HUES48 (cell line): ENCODE results near the gene FAM76A.
A peak's percentile ranks its signal among the peaks of the same experiment; 100 is the strongest.
"Not testable (repeated sequence)": the region's sequence is repeated elsewhere in the genome, so short reads cannot be mapped to it uniquely, and the experiment has no call there.

ENCODE experiments used
- H3K27ac ChIP-seq: one replicate; pipeline ENCODE4 v1.7.0; 2013; ENCODE audit warnings: low read depth, low read length, inconsistent platforms
- H3K27me3 ChIP-seq: 2 replicates; pipeline ENCODE4 v1.6.1; 2013; ENCODE audit warnings: mild to moderate bottlenecking, low read length; ENCODE audit not compliant: control insufficient read depth, insufficient read depth
- H3K36me3 ChIP-seq: 2 replicates; pipeline ENCODE4 v1.6.1; 2013; ENCODE audit warnings: low read length; ENCODE audit not compliant: control insufficient read depth, insufficient read depth
- H3K4me1 ChIP-seq: 2 replicates; pipeline ENCODE4 v1.6.1; 2013; ENCODE audit warnings: mild to moderate bottlenecking, low read length; ENCODE audit not compliant: control insufficient read depth, insufficient read depth
- H3K4me3 ChIP-seq: 2 replicates; pipeline ENCODE4 v1.5.1; 2013; ENCODE audit warnings: mild to moderate bottlenecking, low read depth, low read length
- H3K9ac ChIP-seq: 2 replicates; pipeline ENCODE4 v1.6.1; 2013; ENCODE audit warnings: mild to moderate bottlenecking, low read depth, low read length, moderate library complexity
- H3K9me3 ChIP-seq: 2 replicates; pipeline ENCODE4 v1.6.1; 2013; ENCODE audit warnings: low read length; ENCODE audit not compliant: control insufficient read depth, insufficient read depth

The FAM76A gene

DNA sequence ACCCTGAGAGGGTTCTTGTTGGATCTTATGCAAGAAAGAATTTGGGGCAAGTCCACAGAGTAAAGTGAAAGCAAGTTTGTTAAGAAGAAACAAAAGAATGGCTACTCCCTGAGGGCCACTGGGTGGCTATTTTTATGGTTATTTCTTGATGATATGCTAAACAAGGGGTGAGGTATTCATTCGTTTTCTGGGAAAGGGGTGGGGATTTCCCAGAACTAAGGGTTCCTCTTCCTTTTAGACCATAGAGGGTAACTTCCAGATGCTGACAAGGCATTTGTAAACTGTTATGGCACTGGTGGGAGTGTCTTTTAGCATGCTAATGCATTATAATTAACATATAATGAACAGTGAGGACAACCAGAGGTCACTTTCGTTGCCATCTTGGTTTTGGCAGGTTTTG lies 35.6 kb upstream of the FAM76A start:
- Histone ChIP-seq H3K9ac (peak overlapping the region; percentile 31; the same call in 1 of the 2 replicates), H3K36me3 (no peaks in the 10 kb centered on the region), H3K27me3 (no peaks in the 10 kb centered on the region), H3K4me3 (peak overlapping the region; percentile 19), H3K9me3 (peaks cover 18% of the 10 kb centered on the region), H3K27ac (peak overlapping the region; percentile 78), H3K4me1 (peaks cover 24% of the 10 kb centered on the region)

DNA sequence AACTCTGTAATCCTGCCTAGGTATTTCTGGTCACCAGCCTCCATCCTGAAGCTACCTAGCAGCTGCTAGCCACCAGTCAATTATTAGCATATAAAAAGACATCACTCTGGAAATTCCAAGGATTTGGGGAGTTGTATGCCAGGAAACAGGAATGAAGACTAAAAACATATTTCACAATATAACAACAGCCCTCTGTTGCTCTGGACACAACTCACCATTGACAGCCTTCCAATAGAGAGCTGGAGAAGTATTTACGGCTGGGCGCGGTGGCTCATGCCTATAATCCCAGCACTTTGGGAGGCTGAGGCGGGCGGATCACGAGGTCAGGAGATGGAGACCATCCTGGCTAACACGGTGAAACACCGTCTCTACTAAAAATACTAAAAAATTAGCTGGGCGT lies 28.9 kb upstream of the FAM76A start:
- H3K27ac ChIP-seq, H3K36me3 ChIP-seq, H3K27me3 ChIP-seq, H3K9me3 ChIP-seq, H3K4me3 ChIP-seq, H3K4me1 ChIP-seq, H3K9ac ChIP-seq: not testable (repeated sequence)

DNA sequence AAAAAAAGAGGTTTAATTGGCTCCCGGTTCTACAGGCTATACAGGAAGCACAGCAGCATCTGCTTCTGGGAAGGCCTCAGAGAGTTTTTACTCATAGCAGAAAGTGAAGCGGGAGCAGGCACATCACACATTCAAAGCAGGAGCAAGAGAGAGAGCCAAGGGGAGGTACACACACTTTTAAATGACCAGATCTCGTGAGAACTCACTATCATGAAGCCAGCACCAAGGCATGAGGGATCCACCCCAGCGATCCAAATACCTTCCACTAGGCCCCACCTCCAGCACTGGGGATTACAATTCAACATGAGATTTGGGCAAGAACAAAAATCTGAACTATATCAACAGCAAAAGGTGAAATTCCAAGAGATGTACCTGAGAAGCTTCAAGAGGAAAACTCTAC lies 20.8 kb upstream of the FAM76A start:
- no peaks in the 10 kb centered on the region for H3K9me3 ChIP-seq
- no peaks in the 10 kb centered on the region for H3K27me3 ChIP-seq
- H3K4me1 ChIP-seq: no peaks in the 10 kb centered on the region
- H3K4me3 ChIP-seq: no peak overlapping the region
- no peak overlapping the region for H3K9ac ChIP-seq
- H3K27ac ChIP-seq: no peak overlapping the region
- no peaks in the 10 kb centered on the region for H3K36me3 ChIP-seq

DNA sequence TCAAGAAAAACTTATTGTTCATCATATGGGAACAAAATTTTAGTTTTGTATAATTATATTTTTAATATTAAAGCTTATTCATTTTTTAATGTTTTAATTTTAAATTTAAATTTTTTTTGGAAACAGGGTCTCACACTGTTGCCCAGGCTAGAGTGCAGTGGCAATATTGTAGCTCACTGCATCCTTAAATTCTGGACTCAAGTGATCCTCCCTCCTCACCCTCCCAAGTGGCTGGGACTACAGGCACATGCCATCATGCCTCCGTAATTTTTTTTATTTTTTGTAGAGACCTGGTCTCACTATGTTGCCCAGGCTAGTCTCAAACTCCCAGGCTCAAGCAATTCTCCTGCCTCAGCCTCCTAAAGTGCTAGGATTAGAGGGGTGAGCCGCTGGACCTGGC lies 20.2 kb upstream of the FAM76A start:
- no peak overlapping the region for H3K4me3 ChIP-seq
- H3K9ac ChIP-seq: no peak overlapping the region
- H3K9me3 ChIP-seq: no peaks in the 10 kb centered on the region
- no peaks in the 10 kb centered on the region for H3K4me1 ChIP-seq
- H3K27ac ChIP-seq: no peak overlapping the region
- no peaks in the 10 kb centered on the region for H3K27me3 ChIP-seq
- no peaks in the 10 kb centered on the region for H3K36me3 ChIP-seq

DNA sequence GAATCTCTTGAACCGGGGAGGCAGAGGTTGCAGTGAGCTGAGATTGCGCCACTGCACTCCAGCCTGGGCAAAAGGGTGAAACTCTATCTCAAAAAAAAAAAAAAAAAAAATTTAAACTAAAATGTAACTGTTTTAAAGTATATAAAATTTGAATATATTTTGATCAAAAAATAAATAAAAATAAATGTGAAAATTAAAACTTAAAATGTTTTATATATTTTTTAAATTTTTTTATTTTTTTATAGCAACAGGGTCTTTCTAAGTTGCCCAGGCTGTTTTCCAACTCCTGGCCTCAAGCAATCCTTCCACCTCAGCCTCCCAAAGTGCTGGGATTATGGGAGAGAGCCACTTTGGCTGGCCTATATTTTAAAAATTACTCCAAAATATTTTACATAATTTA lies 15.2 kb upstream of the FAM76A start:
- no peak overlapping the region for H3K27ac ChIP-seq
- no peaks in the 10 kb centered on the region for H3K9me3 ChIP-seq
- no peak overlapping the region for H3K4me3 ChIP-seq
- H3K4me1 ChIP-seq: peaks cover 7% of the 10 kb centered on the region
- no peak overlapping the region for H3K9ac ChIP-seq
- H3K36me3 ChIP-seq: no peaks in the 10 kb centered on the region
- no peaks in the 10 kb centered on the region for H3K27me3 ChIP-seq

DNA sequence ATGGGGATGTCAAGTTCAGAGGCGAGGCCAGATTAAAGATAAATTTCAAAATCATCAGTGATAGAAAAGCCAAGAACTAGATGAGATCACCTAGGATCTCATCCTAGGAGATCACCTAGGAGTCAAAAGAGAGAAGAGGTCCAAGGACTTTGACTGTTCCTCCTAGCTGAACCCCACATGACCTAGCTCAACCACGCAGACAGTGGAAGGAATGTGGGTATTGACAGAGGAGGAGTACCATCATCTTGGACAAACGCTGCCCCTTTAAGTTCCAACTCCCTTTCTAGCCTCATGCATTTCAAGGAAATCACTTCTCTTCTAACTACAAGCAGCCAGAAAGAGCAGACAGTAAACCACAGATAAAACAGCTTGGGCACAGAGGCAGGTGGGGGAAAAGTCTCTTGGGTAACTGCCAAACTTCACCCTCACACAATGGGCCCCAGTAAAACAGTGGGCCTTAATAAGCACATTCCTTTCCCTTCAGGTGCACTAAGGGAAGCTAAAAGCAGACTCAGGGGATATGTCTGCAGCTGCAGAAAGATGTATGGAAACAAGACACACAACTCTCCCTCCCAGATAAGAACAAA lies 12.5 kb upstream of the FAM76A start:
- no peak overlapping the region for H3K9ac ChIP-seq

DNA sequence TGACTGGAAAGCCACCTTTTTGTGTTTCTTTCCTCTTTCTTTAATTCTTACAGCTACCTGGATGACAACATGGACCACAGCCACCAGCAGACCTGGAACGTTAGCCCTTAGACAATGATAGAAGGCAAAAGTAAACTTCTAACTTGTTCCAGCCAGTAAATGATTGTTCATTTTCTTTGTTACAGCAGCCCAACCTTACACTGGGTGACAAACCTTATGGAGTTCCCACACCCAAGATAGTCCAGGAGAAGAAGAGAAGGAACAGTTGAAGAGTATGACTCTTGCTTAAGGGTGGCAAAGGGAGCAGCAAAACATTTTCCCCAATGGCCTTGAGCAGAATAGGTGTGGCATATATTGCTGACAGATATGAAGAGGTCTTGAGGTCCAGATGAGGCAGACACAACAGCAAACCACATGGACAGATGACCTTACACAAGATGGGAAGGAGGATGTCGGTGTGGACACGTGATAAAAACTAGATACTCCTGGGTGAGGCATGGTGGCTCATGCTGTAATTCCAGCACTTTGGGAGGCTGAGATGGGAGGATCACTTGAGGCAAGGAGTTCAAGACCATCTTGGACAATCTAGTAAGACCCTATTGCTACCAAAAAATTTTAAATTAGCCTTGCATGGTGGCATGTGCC lies 11.8 kb upstream of the FAM76A start:
- H3K9ac ChIP-seq: no peak overlapping the region
- H3K36me3 ChIP-seq: no peaks in the 10 kb centered on the region
- no peaks in the 10 kb centered on the region for H3K27me3 ChIP-seq
- H3K9me3 ChIP-seq: no peaks in the 10 kb centered on the region
- H3K4me1 ChIP-seq: peaks cover 7% of the 10 kb centered on the region
- H3K27ac ChIP-seq: no peak overlapping the region
- no peak overlapping the region for H3K4me3 ChIP-seq

More for the DNA sequence above, 12.5 kb upstream of the FAM76A start:
- no peaks in the 10 kb centered on the region for H3K9me3 ChIP-seq
- no peaks in the 10 kb centered on the region for H3K36me3 ChIP-seq
- H3K27ac ChIP-seq: no peak overlapping the region
- peaks cover 7% of the 10 kb centered on the region for H3K4me1 ChIP-seq
- H3K4me3 ChIP-seq: no peak overlapping the region
- H3K27me3 ChIP-seq: no peaks in the 10 kb centered on the region

DNA sequence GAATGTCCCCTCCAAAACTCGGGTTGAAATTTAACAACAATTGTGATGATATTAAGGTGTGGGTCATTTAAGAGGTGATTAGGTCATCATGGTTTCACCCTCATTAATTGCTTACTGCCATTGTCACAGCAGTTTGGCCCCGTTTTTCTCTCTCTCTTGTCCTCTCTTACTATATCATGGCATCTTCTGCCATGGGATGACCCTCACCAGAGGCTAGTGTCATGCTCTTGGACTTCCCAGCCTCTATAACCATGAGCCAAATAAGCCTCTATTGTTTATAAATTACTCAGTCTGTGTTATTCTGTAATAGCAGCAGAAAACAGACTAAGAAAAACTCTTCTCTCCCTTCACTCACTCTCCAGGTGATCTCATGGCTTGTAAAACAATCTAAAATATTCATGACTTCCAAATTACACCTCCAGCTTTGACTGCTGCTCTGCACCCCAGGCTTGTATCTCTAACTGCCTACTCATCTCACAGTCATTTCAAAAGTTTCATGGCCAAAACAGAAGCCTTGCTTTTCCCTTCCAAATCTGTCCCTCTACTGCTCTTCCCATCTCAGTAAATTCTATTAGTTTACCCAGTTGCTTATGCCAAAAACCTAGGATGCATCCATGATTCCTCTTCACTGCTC lies 9.4 kb upstream of the FAM76A start:
- Histone ChIP-seq H3K27ac (no peak overlapping the region), H3K9ac (no peak overlapping the region), H3K4me3 (no peak overlapping the region), H3K27me3 (no peaks in the 10 kb centered on the region), H3K9me3 (no peaks in the 10 kb centered on the region), H3K4me1 (peaks cover 7% of the 10 kb centered on the region), H3K36me3 (no peaks in the 10 kb centered on the region)

DNA sequence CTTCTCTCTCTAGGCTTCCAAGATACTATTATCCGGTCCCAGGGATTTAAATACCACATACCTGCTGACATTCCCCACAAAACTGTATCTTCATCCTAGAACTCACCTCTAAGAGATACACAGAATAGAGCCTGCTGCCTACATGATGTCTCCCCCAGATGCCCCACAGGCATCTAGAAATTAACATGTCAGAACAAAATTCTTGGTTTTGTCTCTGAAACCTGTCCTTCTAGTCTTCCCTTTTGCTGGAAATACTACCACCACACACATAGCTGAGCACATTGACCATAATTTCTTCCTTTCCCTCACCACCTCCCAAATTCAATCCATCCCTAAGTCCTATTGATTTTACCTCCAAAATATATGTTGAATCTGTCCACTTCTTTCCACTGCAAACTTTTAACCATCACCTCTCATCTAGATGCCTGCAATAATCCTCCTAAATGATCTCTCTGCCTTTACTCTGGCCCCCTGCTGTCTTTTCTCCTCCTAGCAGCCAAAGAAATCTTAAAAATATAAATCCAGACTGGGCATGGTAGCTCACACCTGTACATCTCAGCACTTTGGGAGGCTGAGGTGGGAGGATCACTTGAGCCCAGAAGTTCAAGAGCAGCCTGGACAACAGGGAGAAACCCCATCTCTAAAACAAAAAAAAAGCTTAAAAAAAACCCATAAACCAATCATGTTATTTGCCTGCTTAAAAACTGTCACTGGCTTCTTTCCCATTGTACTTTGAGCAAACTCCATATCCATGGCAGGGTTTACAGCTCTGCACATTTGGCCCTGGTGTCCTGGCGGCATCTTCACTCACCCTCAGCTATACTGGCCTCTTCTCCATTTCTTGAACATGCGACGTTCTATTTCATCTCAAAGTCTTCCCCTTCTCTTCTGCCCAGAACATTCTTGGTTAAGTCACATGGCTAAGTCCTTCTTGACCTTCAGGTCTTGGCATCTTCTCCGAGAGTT lies 6.2 kb upstream of the FAM76A start:
- no peak overlapping the region for H3K4me3 ChIP-seq
- H3K27me3 ChIP-seq: 0 out of 2 replicates have a peak, but pooled peaks cover 2% of the 10 kb centered on the region
- H3K9me3 ChIP-seq: no peaks in the 10 kb centered on the region

DNA sequence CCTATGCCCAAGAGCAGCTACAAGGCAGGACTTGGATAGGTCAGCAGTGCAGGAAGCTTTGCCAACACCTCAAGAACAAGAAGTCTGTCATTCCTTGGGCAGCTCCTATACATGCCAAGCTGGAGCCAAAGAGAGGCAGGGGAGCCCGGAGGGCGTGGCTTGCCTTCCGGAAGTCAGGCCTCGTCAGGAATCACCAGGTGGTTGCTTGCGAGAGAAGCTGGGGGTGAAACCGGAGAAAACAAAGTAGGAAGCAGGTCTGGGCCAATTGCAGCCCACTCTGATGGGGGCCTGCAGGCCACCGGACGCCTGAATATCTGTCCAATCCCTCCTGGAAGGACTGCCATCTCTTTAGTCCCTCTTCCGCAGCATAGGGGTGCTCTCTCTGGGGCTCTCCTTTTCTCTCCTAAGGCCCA lies 794 bp upstream of the FAM76A start:
- peaks cover 16% of the 10 kb centered on the region for H3K36me3 ChIP-seq
- H3K9ac ChIP-seq: peak overlapping the region; percentile 21; the same call in 1 of the 2 replicates
- no peaks in the 10 kb centered on the region for H3K9me3 ChIP-seq
- peaks cover 4% of the 10 kb centered on the region for H3K4me1 ChIP-seq
- peaks cover 4% of the 10 kb centered on the region; the same call in 1 of the 2 replicates for H3K27me3 ChIP-seq
- H3K27ac ChIP-seq: peak overlapping the region; percentile 11
- no peak overlapping the region for H3K4me3 ChIP-seq

More for the DNA sequence above, 6.2 kb upstream of the FAM76A start:
- H3K4me1 ChIP-seq: no peaks in the 10 kb centered on the region; the same call in 1 of the 2 replicates
- no peaks in the 10 kb centered on the region for H3K36me3 ChIP-seq
- H3K9ac ChIP-seq: no peak overlapping the region
- no peak overlapping the region for H3K27ac ChIP-seq
